ENCODE measurements around the gene PLEKHM2. TPM values are rescaled to one million over a fixed set of nuclear protein-coding genes. Genes with fewer than 3 reads are reported as not detected.
A peak's percentile ranks its signal among the peaks of the same experiment; 100 is the strongest.

Gene PLEKHM2
- total and polyA plus RNA-seq, 2 of the 8 experiments (the other 6 are each of a cell fraction or from before 2014, with no cell fraction given): 38.3 to 47.6 TPM

GRCh38 chr1:15758953-15759661 lies 75.0 kb downstream of the PLEKHM2 start:
- ChIA-PET POLR2A (ENCODE audit: partially characterized antibody) (interaction anchor here (0.6 to 2.8 kb wide), 11 partner anchors 10 to 89 kb away, joined by 3 to 17 read pairs (median 7); partner anchors contain the start of gene SPEN), CTCF (ENCODE audit: partially characterized antibody) (interaction anchor here (1.3 to 2.2 kb wide), 2 partner anchors 18 to 21 kb away, joined by 3 to 11 read pairs; partner anchors contain the start of gene TMEM82)
- peaks cover 14% of the 10 kb centered on the region for H3K79me1 ChIP-seq (ENCODE audit: low read depth, low read length)
- peaks cover 6 to 13% of the 10 kb centered on the region in 2 experiments for H4K20me1 ChIP-seq (replicated peaks in 1 of 2; ENCODE audit: control insufficient read depth in 1 of 2, insufficient read depth in 2 of 2, low read length in 2 of 2)
- peak overlapping the region; percentile 77 for H4K8ac ChIP-seq (ENCODE audit: extremely low read depth, insufficient read depth, low read length)
- peak overlapping the region; percentile 68 to 97 (median 84) for H3K4me3 ChIP-seq (ENCODE audit: extremely low read depth in 1 of 4, insufficient read depth in 2 of 4, low read depth in 3 of 4, low read length in 4 of 4)
- H2BK20ac ChIP-seq (ENCODE audit: low read length): no peak overlapping the region
- H3K4me1 ChIP-seq (replicated peaks in 1 of 4; ENCODE audit: control insufficient read depth in 3 of 4, insufficient read depth in 4 of 4, low read length in 3 of 4): peaks cover 14 to 37% (median 30%) of the 10 kb centered on the region in 4 experiments
- H3K23me2 ChIP-seq (ENCODE audit: low read depth, low read length): peaks cover 9% of the 10 kb centered on the region; the same call in 1 of the 2 replicates
- H4K5ac ChIP-seq (ENCODE audit: insufficient read length, low read depth, low read length): peak overlapping the region; percentile 38
- H3K18ac ChIP-seq (ENCODE audit: extremely low read depth, low read length): peak overlapping the region; percentile 48
- peak in 1 of 2 experiments; percentile 70 for DNase-seq (ENCODE audit: low read depth in 1 of 2, low spot score in 2 of 2)
- no peak overlapping the region for H2BK120ac ChIP-seq (replicated peaks; ENCODE audit: low read depth, low read length)
- FAIRE-seq: no peak
- H3K14ac ChIP-seq (ENCODE audit: insufficient read length): no peak overlapping the region
- peak overlapping the region; percentile 70 to 81 (median 79) for H3K9ac ChIP-seq (replicated peaks in 1 of 4; ENCODE audit: extremely low read depth in 1 of 4, low read depth in 3 of 4, low read length in 3 of 4)
- H3K56ac ChIP-seq (replicated peaks; ENCODE audit: insufficient read length, low read depth, low read length): no peak overlapping the region
- H2AK5ac ChIP-seq (ENCODE audit: low read depth, low read length): no peak overlapping the region
- no peak overlapping the region for H2AFZ ChIP-seq (ENCODE audit: low read length)
- H3K9me3 ChIP-seq (ENCODE audit: insufficient read depth in 2 of 2, low read depth in 1 of 2, low read length in 1 of 2): no peaks in the 10 kb centered on the region
- H2BK15ac ChIP-seq (ENCODE audit: low read length): no peak overlapping the region
- H3K27me3 ChIP-seq (replicated peaks in 1 of 4; ENCODE audit: control insufficient read depth in 3 of 4, extremely low read depth in 1 of 4, insufficient read depth in 3 of 4, low read length in 3 of 4): no peaks in the 10 kb centered on the region
- peak overlapping the region; percentile 17; the same call in 1 of the 2 replicates for H3K27ac ChIP-seq (ENCODE audit: low read depth, low read length)
- no peak overlapping the region for H3K23ac ChIP-seq (ENCODE audit: insufficient read length)
- no peak overlapping the region for H4K91ac ChIP-seq (replicated peaks; ENCODE audit: insufficient read length, low read length)
- H2BK12ac ChIP-seq (ENCODE audit: low read depth, low read length): no peak overlapping the region
- H3K79me2 ChIP-seq (ENCODE audit: control insufficient read depth in 1 of 2, insufficient read depth in 2 of 2, low read length in 2 of 2): peaks cover 0 to 45% of the 10 kb centered on the region in 2 experiments; a peak in 2 of 4 replicates
- WGBS, 2 experiments (ENCODE audit: extremely low coverage in 1 of 2, insufficient coverage in 1 of 2, insufficient read length in 1 of 2, insufficient replicate concordance in 2 of 2, low coverage in 1 of 2, low lambda C conversion rate in 2 of 2, missing lambda C conversion rate in 1 of 2): 2% methylated on average over 20 of the region's 58 CpGs; no CpG with 5 or more reads in 1 of the 2 experiments
- H2BK5ac ChIP-seq (ENCODE audit: low read depth, low read length): peak overlapping the region; percentile 35; the same call in 1 of the 2 replicates
- peak overlapping the region; percentile 57 for H3K4ac ChIP-seq (replicated peaks; ENCODE audit: insufficient read length, low read depth, low read length)
- H3K36me3 ChIP-seq (ENCODE audit: control insufficient read depth in 2 of 4, insufficient read depth in 4 of 4, low read length in 3 of 4): peaks cover 0 to 3% (median 1%) of the 10 kb centered on the region in 4 experiments; a peak in 3 of 8 replicates
- H3K4me2 ChIP-seq (ENCODE audit: insufficient read depth in 1 of 2, low read depth in 2 of 2, low read length in 2 of 2): peak overlapping the region; percentile 80 to 84
- TF ChIP-seq TAF1 (IDR thresholded peaks at IDR 0.05; ENCODE audit: low read depth, low read length) (peak; percentile 30; the same call in 1 of the 2 replicates), BRCA1 (IDR thresholded peaks at IDR 0.05; ENCODE audit: low read depth, low read length) (no peak), POLR2A (IDR thresholded peaks at IDR 0.05; ENCODE audit: control extremely low read depth in 1 of 2, low read depth in 2 of 2, low read length in 2 of 2) (peak; percentile 20 to 62), ATF2 (IDR thresholded peaks at IDR 0.05; ENCODE audit: low read length) (no peak), KDM4A (IDR thresholded peaks at IDR 0.05; ENCODE audit: low read depth, low read length, severe bottlenecking) (peak; percentile 51), ASH2L (IDR thresholded peaks at IDR 0.05; ENCODE audit: low read length) (no peak), BCL11A (IDR thresholded peaks at IDR 0.05; ENCODE audit: low read depth in 2 of 2, low read length in 2 of 2) (no peak), TAF7 (optimal IDR thresholded peaks at IDR 0.05; ENCODE audit: borderline replicate concordance, low read depth, low read length) (peak; percentile 65), CEBPB (IDR thresholded peaks at IDR 0.05; ENCODE audit: low read depth, low read length) (no peak), E2F6 (IDR thresholded peaks at IDR 0.05) (0 out of 2 replicates have a peak, but pooled peaks have one; percentile 16)

All from H1 (cell line).